Subcutaneous abdominal adipose tissue (tissue), 5 donors: Measurements from ENCODE around the gene SORL1.
A peak's percentile ranks its signal among the peaks of the same experiment; 100 is the strongest.

Source experiments
- H3K27ac ChIP-seq: one replicate; pipeline ENCODE4 v1.7.0; 2013; ENCODE audit warnings: low read depth, mild to moderate bottlenecking, inconsistent platforms, low read length, moderate library complexity
- H3K27me3 ChIP-seq, 5 donors: one replicate each; pipeline ENCODE4 v1.7.0; 2013; ENCODE audit warnings: low read length in 5 of 5, inconsistent platforms in 1 of 5; ENCODE audit not compliant: control insufficient read depth in 5 of 5, insufficient read depth in 4 of 5
- H3K36me3 ChIP-seq, 5 donors: one replicate each; pipeline ENCODE4 v1.7.0; 2013; ENCODE audit warnings: low read length in 5 of 5; ENCODE audit not compliant: control insufficient read depth in 5 of 5, insufficient read depth in 5 of 5
- H3K4me1 ChIP-seq, 5 donors: one replicate each; pipeline ENCODE4 v1.7.0; 2013; ENCODE audit warnings: low read length in 5 of 5, mild to moderate bottlenecking in 3 of 5, moderate library complexity in 1 of 5; ENCODE audit not compliant: control insufficient read depth in 5 of 5, insufficient read depth in 5 of 5
- H3K4me3 ChIP-seq, 5 donors: one replicate each; pipeline ENCODE4 v1.7.0; 2013; ENCODE audit warnings: low read length in 5 of 5, low read depth in 1 of 5
- H3K9ac ChIP-seq, 5 donors: one replicate each; pipeline ENCODE4 v1.7.0; 2013; ENCODE audit warnings: low read length in 5 of 5, mild to moderate bottlenecking in 4 of 5, moderate library complexity in 3 of 5
- H3K9me3 ChIP-seq, 5 donors: one replicate each; pipeline ENCODE4 v1.7.0; 2013; ENCODE audit warnings: low read length in 5 of 5; ENCODE audit not compliant: control insufficient read depth in 5 of 5
- donor health status: healthy.
- donor health status: healthy.
- donor health status: healthy.
- donor health status: healthy.
- donor health status: healthy.

The SORL1 gene

GRCh38 chr11:121589946-121590537, 137.9 kb downstream of the SORL1 start:
- Histone ChIP-seq H3K4me3 (no peak overlapping the region), H3K4me1 (peaks cover 0 to 4% (median 0%) of the 10 kb centered on the region in 5 donors), H3K36me3 (peaks cover 0 to 2% (median 0%) of the 10 kb centered on the region in 5 donors), H3K27ac (no peak overlapping the region), H3K27me3 (no peaks in the 10 kb centered on the region), H3K9ac (no peak overlapping the region), H3K9me3 (peaks cover 0 to 5% (median 0%) of the 10 kb centered on the region in 5 donors)

- Histone ChIP-seq H3K9me3 (peaks cover 0 to 5% (median 0%) of the 10 kb centered on the region in 5 donors), H3K27ac (no peak overlapping the region), H3K9ac (no peak overlapping the region), H3K27me3 (no peaks in the 10 kb centered on the region), H3K4me1 (peaks cover 0 to 10% (median 0%) of the 10 kb centered on the region in 5 donors), H3K36me3 (peaks cover 0 to 2% (median 0%) of the 10 kb centered on the region in 5 donors), H3K4me3 (no peak overlapping the region)
These were observed 138.8 kb downstream of the SORL1 start for GRCh38 chr11:121590772-121591404.

GRCh38 chr11:121591405-121592033, 139.4 kb downstream of the SORL1 start:
- Histone ChIP-seq H3K9me3 (peaks cover 0 to 5% (median 0%) of the 10 kb centered on the region in 5 donors), H3K27me3 (no peaks in the 10 kb centered on the region), H3K36me3 (peaks cover 0 to 2% (median 0%) of the 10 kb centered on the region in 5 donors), H3K9ac (no peak overlapping the region), H3K4me1 (peaks cover 0 to 12% (median 0%) of the 10 kb centered on the region in 5 donors), H3K4me3 (no peak overlapping the region), H3K27ac (no peak overlapping the region)

- Histone ChIP-seq H3K9ac (no peak overlapping the region), H3K4me1 (peaks cover 0 to 12% (median 0%) of the 10 kb centered on the region in 5 donors), H3K36me3 (peaks cover 0 to 2% (median 0%) of the 10 kb centered on the region in 5 donors), H3K4me3 (no peak overlapping the region), H3K27ac (no peak overlapping the region), H3K9me3 (peaks cover 0 to 5% (median 0%) of the 10 kb centered on the region in 5 donors), H3K27me3 (no peaks in the 10 kb centered on the region)
These were observed 140.6 kb downstream of the SORL1 start for GRCh38 chr11:121592708-121593107.

GRCh38 chr11:121595717-121596161, 143.6 kb downstream of the SORL1 start:
- H3K27me3 ChIP-seq: no peaks in the 10 kb centered on the region
- H3K9ac ChIP-seq: no peak overlapping the region
- H3K9me3 ChIP-seq: peaks cover 0 to 5% (median 0%) of the 10 kb centered on the region in 5 donors
- H3K4me3 ChIP-seq: peak overlapping the region in 1 of 5 donors; percentile 39
- no peaks in the 10 kb centered on the region for H3K36me3 ChIP-seq
- H3K4me1 ChIP-seq: peaks cover 0 to 12% (median 0%) of the 10 kb centered on the region in 5 donors
- H3K27ac ChIP-seq: no peak overlapping the region

- Histone ChIP-seq H3K9ac (no peak overlapping the region), H3K4me1 (peaks cover 0 to 12% (median 0%) of the 10 kb centered on the region in 5 donors), H3K27me3 (no peaks in the 10 kb centered on the region), H3K27ac (no peak overlapping the region), H3K9me3 (peaks cover 0 to 5% (median 0%) of the 10 kb centered on the region in 5 donors), H3K4me3 (no peak overlapping the region), H3K36me3 (no peaks in the 10 kb centered on the region)
These were observed 144.4 kb downstream of the SORL1 start for GRCh38 chr11:121596195-121597155.

GRCh38 chr11:121603316-121603715, 151.2 kb downstream of the SORL1 start:
- Histone ChIP-seq H3K4me3 (no peak overlapping the region), H3K36me3 (peaks cover 0 to 12% (median 5%) of the 10 kb centered on the region in 5 donors), H3K27ac (no peak overlapping the region), H3K9me3 (no peaks in the 10 kb centered on the region), H3K9ac (no peak overlapping the region), H3K27me3 (no peaks in the 10 kb centered on the region), H3K4me1 (no peaks in the 10 kb centered on the region)

GRCh38 chr11:121604152-121604551, 152.0 kb downstream of the SORL1 start:
- peaks cover 3 to 15% (median 5%) of the 10 kb centered on the region in 5 donors for H3K36me3 ChIP-seq
- H3K4me3 ChIP-seq: no peak overlapping the region
- no peak overlapping the region for H3K27ac ChIP-seq
- no peaks in the 10 kb centered on the region for H3K9me3 ChIP-seq
- H3K27me3 ChIP-seq: no peaks in the 10 kb centered on the region
- H3K9ac ChIP-seq: no peak overlapping the region
- H3K4me1 ChIP-seq: no peaks in the 10 kb centered on the region

- Histone ChIP-seq H3K27me3 (no peaks in the 10 kb centered on the region), H3K9me3 (no peaks in the 10 kb centered on the region), H3K4me3 (no peak overlapping the region), H3K9ac (no peak overlapping the region), H3K36me3 (peaks cover 3 to 21% (median 5%) of the 10 kb centered on the region in 5 donors), H3K27ac (no peak overlapping the region), H3K4me1 (no peaks in the 10 kb centered on the region)
These were observed 154.2 kb downstream of the SORL1 start for GRCh38 chr11:121606354-121606753.
